Measurements from ENCODE around the gene RFT1. TPM values are rescaled to one million over a fixed set of nuclear protein-coding genes. Genes with fewer than 3 reads are reported as not detected.

The RFT1 gene
- total RNA-seq, 4 donors from 2014 or later = 13.1 to 38.2 (median 16.5) TPM

DNA sequence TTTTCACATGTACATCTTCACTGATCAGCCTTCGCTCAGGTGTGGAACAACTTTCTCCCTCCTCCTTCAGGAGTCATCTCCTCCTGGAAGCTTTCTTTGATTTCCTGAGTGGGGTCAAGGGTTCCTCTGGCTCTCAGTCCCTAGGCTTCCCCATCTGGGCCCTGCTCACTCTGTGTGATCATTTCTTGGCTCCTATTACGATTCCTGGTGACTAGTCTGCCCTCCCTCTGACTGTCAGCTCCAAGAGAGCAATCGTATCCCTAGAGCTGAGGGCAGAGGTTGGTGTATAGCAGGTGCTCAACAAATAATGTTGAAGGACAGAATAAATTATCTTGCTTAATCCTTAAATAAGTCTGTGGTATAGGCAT, 15.5 kb upstream of the RFT1 start:
- H3K27me3 ChIP-seq = no peaks in the 10 kb centered on the region
- TF ChIP-seq POLR2A (IDR thresholded peaks at IDR 0.05) (no peak), CTCF (IDR thresholded peaks at IDR 0.05) (no peak)
- H3K4me1 ChIP-seq = no peaks in the 10 kb centered on the region
- DNase-seq = no peak
- intact Hi-C loops (cut with DNase I; ENCODE audit: low total_unique reads) = loop anchor here (2.0 kb wide), 1 partner anchor 59 kb away; no protein-coding TSS in a partner anchor
- H3K4me3 ChIP-seq = no peak overlapping the region
- H3K27ac ChIP-seq = no peak overlapping the region
- no peaks in the 10 kb centered on the region for H3K36me3 ChIP-seq
- no peaks in the 10 kb centered on the region for H3K9me3 ChIP-seq

DNA sequence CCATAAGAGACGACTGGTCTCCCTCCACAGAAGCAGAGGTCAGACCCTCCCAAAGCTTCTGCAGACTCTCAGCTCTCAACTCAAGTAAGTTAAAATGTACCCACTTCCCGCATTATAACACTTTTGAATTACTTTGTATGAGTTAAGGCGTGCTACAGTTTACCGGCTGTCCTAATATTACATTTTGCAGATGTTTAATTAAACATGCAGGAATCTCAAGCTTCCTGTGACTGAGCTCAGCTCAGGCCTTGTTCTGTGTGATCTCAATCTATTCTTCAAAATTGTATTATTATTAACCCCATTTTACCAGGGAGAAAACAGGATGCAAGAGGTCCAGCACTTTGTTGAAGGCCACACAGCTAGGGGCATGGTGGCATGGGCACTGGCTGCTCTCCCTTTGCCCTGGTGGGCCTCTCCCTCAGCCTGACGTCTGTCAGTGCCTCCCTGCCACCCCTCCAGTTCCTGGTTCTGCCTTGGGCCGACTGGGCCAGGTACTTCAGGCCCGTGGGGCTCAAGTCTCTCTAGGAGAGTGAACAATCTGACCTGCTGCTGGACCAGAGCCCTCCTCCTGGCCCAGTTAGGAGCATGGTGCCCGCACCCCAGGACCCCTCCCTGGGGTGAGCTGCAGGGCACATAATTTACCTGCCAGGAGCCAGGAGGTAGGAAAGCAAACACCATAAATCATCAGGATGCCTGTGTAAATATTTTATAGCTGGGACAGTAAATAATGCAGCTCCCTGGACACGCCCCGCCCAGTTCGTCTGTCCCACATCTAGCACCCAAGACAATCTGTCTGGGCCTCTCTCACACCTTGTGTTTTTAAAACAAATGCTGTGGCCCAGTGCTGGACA, 14.9 kb upstream of the RFT1 start:
- DNase-seq = no peak
- Histone ChIP-seq H3K4me3 (no peak overlapping the region), H3K27me3 (no peaks in the 10 kb centered on the region), H3K9me3 (no peaks in the 10 kb centered on the region), H3K4me1 (no peaks in the 10 kb centered on the region), H3K27ac (no peak overlapping the region), H3K36me3 (no peaks in the 10 kb centered on the region)
- intact Hi-C loops (cut with DNase I; ENCODE audit: low total_unique reads) = no loop called here
- TF ChIP-seq CTCF (IDR thresholded peaks at IDR 0.05) = no peak
- no peak for TF ChIP-seq POLR2A (IDR thresholded peaks at IDR 0.05)

GRCh38 chr3:53144446-53144845, 14.2 kb upstream of the RFT1 start:
- Histone ChIP-seq H3K36me3 (no peaks in the 10 kb centered on the region), H3K27me3 (no peaks in the 10 kb centered on the region), H3K4me1 (no peaks in the 10 kb centered on the region), H3K4me3 (no peak overlapping the region), H3K9me3 (no peaks in the 10 kb centered on the region), H3K27ac (no peak overlapping the region)
- no peak for DNase-seq
- intact Hi-C loops (cut with DNase I; ENCODE audit: low total_unique reads) = no loop called here
- TF ChIP-seq POLR2A (IDR thresholded peaks at IDR 0.05) = no peak
- no peak for TF ChIP-seq CTCF (IDR thresholded peaks at IDR 0.05)

DNA sequence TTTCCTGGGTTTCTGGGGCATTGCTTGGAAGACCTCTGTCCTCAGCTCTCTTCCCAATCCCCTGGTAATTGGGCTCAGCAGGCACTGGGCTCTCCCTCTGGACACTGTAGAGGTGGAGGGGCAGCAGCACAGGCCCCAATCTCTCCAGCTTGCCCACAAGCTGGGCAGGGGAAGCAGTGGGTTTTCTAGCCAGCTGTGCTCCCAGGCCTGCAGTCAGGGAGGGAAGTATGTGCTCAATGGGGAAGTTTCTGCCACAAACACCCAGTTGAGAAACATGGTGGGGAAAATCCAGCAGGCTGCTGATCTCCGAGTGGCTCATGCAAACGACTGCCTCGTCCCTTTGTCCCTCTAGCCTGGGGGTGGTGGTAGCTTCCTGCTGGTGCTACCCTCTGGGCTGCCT, 12.8 kb upstream of the RFT1 start:
- Histone ChIP-seq H3K27me3 (no peaks in the 10 kb centered on the region), H3K36me3 (no peaks in the 10 kb centered on the region), H3K9me3 (no peaks in the 10 kb centered on the region), H3K4me1 (no peaks in the 10 kb centered on the region), H3K4me3 (no peak overlapping the region), H3K27ac (no peak overlapping the region)
- no peak for DNase-seq
- no peak for TF ChIP-seq CTCF (IDR thresholded peaks at IDR 0.05)
- no peak for TF ChIP-seq POLR2A (IDR thresholded peaks at IDR 0.05)
- intact Hi-C loops (cut with DNase I; ENCODE audit: low total_unique reads) = no loop called here

Data from uterus (tissue), 4 donors.